Large intestine (tissue), 3 donors: ENCODE results near the gene MYD88. TPM values are rescaled to one million over a fixed set of nuclear protein-coding genes. Genes with fewer than 3 reads are reported as not detected.

ENCODE experiments used
- DNase-seq, 2 donors: peaks; one replicate each; pipeline versions ENCODE4 v3.0.0 to v3.0.0-alpha.2; 2013
- H3K27ac ChIP-seq: one replicate; pipeline ENCODE4 v1.5.1; 2013; ENCODE audit warnings: low read length
- H3K27me3 ChIP-seq: 2 replicates; pipeline ENCODE4 v1.6.1; 2013; ENCODE audit warnings: low read length; ENCODE audit not compliant: control insufficient read depth, insufficient read depth
- H3K36me3 ChIP-seq: 2 replicates; pipeline ENCODE4 v1.6.1; 2013; ENCODE audit warnings: low read length; ENCODE audit not compliant: control insufficient read depth, insufficient read depth
- H3K4me1 ChIP-seq: one replicate; pipeline ENCODE4 v1.6.1; 2013; ENCODE audit warnings: low read length; ENCODE audit not compliant: control insufficient read depth, insufficient read depth
- H3K4me3 ChIP-seq: one replicate; pipeline ENCODE4 v1.5.1; 2013; ENCODE audit warnings: low read length
- H3K9me3 ChIP-seq: one replicate; pipeline ENCODE4 v1.6.1; 2013; ENCODE audit warnings: mild to moderate bottlenecking, low read depth, low read length, moderate library complexity; ENCODE audit not compliant: control insufficient read depth
- polyA plus RNA-seq: library from polyadenylated mRNA; unstranded; fragments of 120-200 nt; gene quantifications from one replicate; pipeline ENCODE4 v1.2.1, GENCODE V29; 2013

The MYD88 gene
- polyA plus RNA-seq, 1 donor: 31.0 TPM

- H3K4me1 ChIP-seq: no peaks in the 10 kb centered on the region
- no peak overlapping the region for H3K27ac ChIP-seq
- H3K36me3 ChIP-seq: peaks cover 8% of the 10 kb centered on the region
Observed at GRCh38 chr3:38190481-38190881, 52.0 kb downstream of the MYD88 start.

More at GRCh38 chr3:38190481-38190881, 52.0 kb downstream of the MYD88 start:
- no peak for DNase-seq
- Histone ChIP-seq H3K27me3 (no peaks in the 10 kb centered on the region), H3K4me3 (no peak overlapping the region), H3K9me3 (no peaks in the 10 kb centered on the region)

Other genes with a start within 250 kb of the MYD88 start
- gene VILL, start 147.9 kb upstream of the MYD88 start, polyA plus RNA-seq: 73.7 TPM
- 13.4 TPM for gene PLCD1, start 109.0 kb upstream of the MYD88 start, polyA plus RNA-seq
- 1.2 TPM for gene DLEC1, start 99.5 kb upstream of the MYD88 start, polyA plus RNA-seq
- gene ACAA1, start 1.5 kb upstream of the MYD88 start, polyA plus RNA-seq: 96.2 TPM
- gene OXSR1, start 26.9 kb downstream of the MYD88 start, polyA plus RNA-seq: 30.4 TPM
- 0.34 TPM for gene SLC22A13, start 127.2 kb downstream of the MYD88 start, polyA plus RNA-seq
- gene SLC22A14, start 143.6 kb downstream of the MYD88 start, polyA plus RNA-seq: 0.13 TPM
- 30.1 TPM for gene XYLB, start 208.1 kb downstream of the MYD88 start, polyA plus RNA-seq